Measurements from ENCODE around the gene FANCC.

FANCC gene

DNA sequence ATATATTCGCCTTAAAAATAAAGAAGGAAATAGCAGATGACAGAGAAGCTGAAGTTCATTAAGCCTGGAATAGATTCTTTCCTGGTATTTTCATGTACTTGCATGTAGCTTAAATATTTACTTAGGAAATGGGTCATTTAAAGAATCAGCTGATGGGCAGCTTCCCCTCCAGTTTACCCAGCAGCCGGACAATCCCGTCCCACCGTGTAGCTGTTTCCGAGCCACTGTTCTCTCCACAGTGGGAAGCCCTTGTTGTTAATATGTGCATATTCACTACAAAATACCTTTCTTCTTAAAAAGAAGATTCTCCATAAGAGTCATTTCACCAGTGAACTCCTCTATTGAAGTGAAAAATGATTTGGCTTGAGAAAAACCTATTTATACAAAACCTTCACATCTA lies 187.0 kb downstream of the FANCC start:
- Histone ChIP-seq H3K36me3 (ENCODE audit: control insufficient read depth in 2 of 2, insufficient read depth in 2 of 2, low read length in 2 of 2) (no peaks in the 10 kb centered on the region), H3K27ac (ENCODE audit: low read depth in 2 of 2, low read length in 2 of 2) (peak overlapping the region in 1 of 2 donors; percentile 45), H3K4me3 (ENCODE audit: low read length in 2 of 2) (no peak overlapping the region), H3K9me3 (ENCODE audit: control insufficient read depth in 2 of 2, low read length in 2 of 2) (no peaks in the 10 kb centered on the region), H3K4me1 (ENCODE audit: control insufficient read depth in 2 of 2, insufficient read depth in 2 of 2, low read length in 2 of 2) (peaks cover 9 to 18% of the 10 kb centered on the region in 2 donors), H3K27me3 (ENCODE audit: control insufficient read depth in 2 of 2, insufficient read depth in 2 of 2, low read length in 2 of 2) (no peaks in the 10 kb centered on the region), H3K9ac (ENCODE audit: low read depth in 1 of 2, low read length in 2 of 2) (peak overlapping the region in 1 of 2 donors; percentile 4)

DNA sequence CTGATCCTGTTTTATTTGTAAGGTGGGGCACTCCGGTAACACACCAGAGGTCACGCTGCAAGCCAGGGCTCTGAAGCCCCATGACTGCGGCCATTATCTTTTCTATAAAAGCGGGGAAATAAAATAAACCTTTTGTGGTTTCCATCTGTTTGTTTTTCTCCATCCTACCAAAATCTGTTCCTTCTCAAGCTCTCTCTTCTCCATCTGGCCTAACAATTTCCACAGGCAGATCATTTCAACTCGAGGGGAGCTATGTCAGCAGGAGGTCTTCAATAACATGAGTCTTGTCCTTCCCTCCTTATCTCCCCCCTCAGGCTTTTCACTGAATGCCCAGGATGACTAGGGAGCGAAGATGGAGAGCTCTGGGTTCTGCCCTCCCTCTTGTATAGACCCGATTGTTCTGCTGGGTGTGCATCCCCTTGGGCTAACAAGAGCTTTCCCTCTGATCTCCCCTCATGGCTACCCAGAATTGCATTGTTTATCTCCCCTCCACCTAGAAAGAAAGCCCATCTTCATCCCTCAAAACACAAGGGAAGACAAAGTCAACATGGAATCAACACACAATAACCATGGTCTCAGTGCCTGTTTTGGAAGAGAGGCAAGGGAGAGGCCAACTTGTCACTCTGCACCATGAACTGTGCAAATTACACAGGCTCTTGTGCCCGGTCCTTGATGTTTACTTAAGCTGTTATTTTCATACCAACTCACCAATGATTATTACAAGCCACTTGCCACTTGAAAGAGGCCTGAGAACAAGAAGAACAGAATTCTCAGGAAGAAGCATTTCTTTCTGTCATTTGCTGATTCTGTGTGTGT lies 187.8 kb downstream of the FANCC start:
- H3K36me3 ChIP-seq (ENCODE audit: control insufficient read depth in 2 of 2, insufficient read depth in 2 of 2, low read length in 2 of 2): no peaks in the 10 kb centered on the region
- H3K27me3 ChIP-seq (ENCODE audit: control insufficient read depth in 2 of 2, insufficient read depth in 2 of 2, low read length in 2 of 2): no peaks in the 10 kb centered on the region
- H3K9ac ChIP-seq (ENCODE audit: low read depth in 1 of 2, low read length in 2 of 2): no peak overlapping the region
- H3K27ac ChIP-seq (ENCODE audit: low read depth in 2 of 2, low read length in 2 of 2): peak overlapping the region in 1 of 2 donors; percentile 45
- peaks cover 9 to 18% of the 10 kb centered on the region in 2 donors for H3K4me1 ChIP-seq (ENCODE audit: control insufficient read depth in 2 of 2, insufficient read depth in 2 of 2, low read length in 2 of 2)
- H3K4me3 ChIP-seq (ENCODE audit: low read length in 2 of 2): no peak overlapping the region
- H3K9me3 ChIP-seq (ENCODE audit: control insufficient read depth in 2 of 2, low read length in 2 of 2): no peaks in the 10 kb centered on the region

DNA sequence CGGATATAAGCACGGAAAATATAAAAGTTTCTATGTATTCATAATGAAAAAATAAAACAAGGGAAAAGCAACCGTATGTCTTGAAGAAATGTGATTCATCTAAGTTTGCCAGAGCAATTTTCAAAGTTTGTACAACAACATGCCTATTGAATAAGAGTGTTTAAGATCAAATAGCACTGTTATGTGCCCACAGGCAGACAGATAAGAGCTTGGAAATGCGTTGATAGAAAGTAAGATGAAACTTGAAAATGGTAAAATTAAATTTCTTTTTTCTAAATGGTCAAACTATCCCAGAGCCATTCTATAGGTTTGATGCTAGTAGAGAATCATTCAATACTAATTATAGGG lies 189.4 kb downstream of the FANCC start:
- H3K4me1 ChIP-seq (ENCODE audit: control insufficient read depth in 2 of 2, insufficient read depth in 2 of 2, low read length in 2 of 2): peaks cover 0 to 15% of the 10 kb centered on the region in 2 donors
- no peak overlapping the region for H3K9ac ChIP-seq (ENCODE audit: low read depth in 1 of 2, low read length in 2 of 2)
- H3K9me3 ChIP-seq (ENCODE audit: control insufficient read depth in 2 of 2, low read length in 2 of 2): no peaks in the 10 kb centered on the region
- no peak overlapping the region for H3K4me3 ChIP-seq (ENCODE audit: low read length in 2 of 2)
- no peaks in the 10 kb centered on the region for H3K27me3 ChIP-seq (ENCODE audit: control insufficient read depth in 2 of 2, insufficient read depth in 2 of 2, low read length in 2 of 2)
- H3K36me3 ChIP-seq (ENCODE audit: control insufficient read depth in 2 of 2, insufficient read depth in 2 of 2, low read length in 2 of 2): no peaks in the 10 kb centered on the region
- no peak overlapping the region for H3K27ac ChIP-seq (ENCODE audit: low read depth in 2 of 2, low read length in 2 of 2)

DNA sequence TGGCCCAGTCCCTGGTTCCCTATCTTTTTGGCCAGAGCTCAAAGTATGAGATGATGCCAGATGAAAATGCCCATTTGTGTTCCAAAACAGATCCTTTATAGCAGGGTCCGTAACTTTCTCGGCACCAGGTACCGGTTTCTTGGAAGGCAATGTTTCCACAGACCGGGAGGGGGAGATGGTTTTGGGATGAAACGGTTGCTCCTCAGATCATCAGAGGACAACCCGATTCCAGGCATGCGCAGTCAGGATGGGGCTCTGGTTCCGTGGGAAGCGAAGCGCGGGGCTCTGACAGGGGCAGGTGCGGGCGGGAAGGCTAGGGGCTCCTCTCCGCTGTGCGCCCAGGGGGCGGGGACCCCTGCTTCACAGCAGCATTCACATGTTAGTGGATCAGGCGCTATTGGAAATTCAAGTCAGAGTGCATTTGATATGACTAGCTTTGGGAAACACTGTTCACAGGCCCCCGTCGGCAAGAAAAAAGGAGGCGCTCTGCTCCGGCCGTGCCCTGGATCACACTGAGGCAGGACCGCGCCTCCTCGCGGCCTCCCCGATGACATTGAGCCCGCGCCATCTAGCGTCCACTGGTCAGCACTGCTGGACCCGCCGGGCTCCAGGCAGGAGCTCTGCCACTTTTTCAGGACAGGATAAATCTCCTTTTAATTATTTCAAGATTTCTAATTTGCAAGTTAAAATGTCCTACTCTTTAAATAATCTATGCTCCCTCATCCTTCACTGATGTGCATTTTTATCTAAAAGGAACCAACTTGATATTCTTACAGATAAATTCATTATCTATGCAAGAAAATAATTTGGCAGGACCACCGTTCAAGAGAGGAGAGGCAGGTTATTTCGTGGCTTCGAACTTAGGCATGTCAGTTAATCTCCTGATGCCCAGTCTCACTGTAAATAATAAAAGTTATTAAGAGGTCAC lies 190.0 kb downstream of the FANCC start:
- H3K9ac ChIP-seq (ENCODE audit: low read depth in 1 of 2, low read length in 2 of 2): peak overlapping the region in 1 of 2 donors; percentile 52
- H3K4me3 ChIP-seq (ENCODE audit: low read length in 2 of 2): peak overlapping the region in 1 of 2 donors; percentile 28
- no peaks in the 10 kb centered on the region for H3K9me3 ChIP-seq (ENCODE audit: control insufficient read depth in 2 of 2, low read length in 2 of 2)
- H3K27me3 ChIP-seq (ENCODE audit: control insufficient read depth in 2 of 2, insufficient read depth in 2 of 2, low read length in 2 of 2): no peaks in the 10 kb centered on the region
- H3K36me3 ChIP-seq (ENCODE audit: control insufficient read depth in 2 of 2, insufficient read depth in 2 of 2, low read length in 2 of 2): no peaks in the 10 kb centered on the region
- peak overlapping the region; percentile 2 to 15 for H3K27ac ChIP-seq (ENCODE audit: low read depth in 2 of 2, low read length in 2 of 2)
- H3K4me1 ChIP-seq (ENCODE audit: control insufficient read depth in 2 of 2, insufficient read depth in 2 of 2, low read length in 2 of 2): peaks cover 0 to 15% of the 10 kb centered on the region in 2 donors

DNA sequence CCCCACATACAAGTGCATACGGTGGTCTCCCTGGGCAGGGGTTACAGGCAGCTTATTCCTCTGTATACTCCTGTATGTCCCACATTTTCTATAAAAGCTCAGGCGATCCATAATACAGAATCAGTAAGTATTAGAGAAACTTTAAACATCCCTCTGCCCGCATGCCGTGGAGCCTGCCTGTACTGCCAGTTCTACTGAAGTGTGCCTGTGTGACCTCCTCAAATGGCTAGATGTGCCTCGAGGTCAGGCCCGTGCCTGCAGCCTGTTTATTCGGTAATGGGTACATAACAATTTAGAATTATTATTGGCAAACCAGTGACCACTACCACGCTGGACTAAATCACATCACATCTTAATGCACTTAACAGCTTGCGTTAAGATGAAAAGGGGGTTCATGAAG lies 190.8 kb downstream of the FANCC start:
- peaks cover 0 to 11% of the 10 kb centered on the region in 2 donors for H3K4me1 ChIP-seq (ENCODE audit: control insufficient read depth in 2 of 2, insufficient read depth in 2 of 2, low read length in 2 of 2)
- H3K27ac ChIP-seq (ENCODE audit: low read depth in 2 of 2, low read length in 2 of 2): no peak overlapping the region
- H3K9ac ChIP-seq (ENCODE audit: low read depth in 1 of 2, low read length in 2 of 2): no peak overlapping the region
- no peak overlapping the region for H3K4me3 ChIP-seq (ENCODE audit: low read length in 2 of 2)
- H3K27me3 ChIP-seq (ENCODE audit: control insufficient read depth in 2 of 2, insufficient read depth in 2 of 2, low read length in 2 of 2): no peaks in the 10 kb centered on the region
- H3K36me3 ChIP-seq (ENCODE audit: control insufficient read depth in 2 of 2, insufficient read depth in 2 of 2, low read length in 2 of 2): no peaks in the 10 kb centered on the region
- no peaks in the 10 kb centered on the region for H3K9me3 ChIP-seq (ENCODE audit: control insufficient read depth in 2 of 2, low read length in 2 of 2)

DNA sequence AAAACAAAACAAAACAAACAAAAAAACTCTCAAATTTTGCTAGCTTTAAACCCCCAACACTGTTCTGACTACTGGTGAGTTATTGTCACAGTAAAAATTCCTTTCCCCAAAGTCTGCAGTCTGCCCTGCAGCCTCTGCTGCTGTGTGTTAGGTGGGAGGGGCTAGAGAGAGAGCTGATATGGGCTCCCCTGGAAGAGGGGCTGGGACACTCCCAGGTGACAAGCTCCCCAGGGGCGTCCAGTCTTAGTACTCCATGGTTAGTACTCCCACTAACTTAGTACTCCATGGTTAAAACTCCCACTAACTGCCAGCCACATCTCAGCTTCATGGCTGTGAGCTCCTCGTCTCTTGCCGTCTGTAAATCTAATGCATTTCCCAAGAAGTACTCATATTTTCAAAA lies 191.9 kb downstream of the FANCC start:
- peaks cover 0 to 11% of the 10 kb centered on the region in 2 donors for H3K4me1 ChIP-seq (ENCODE audit: control insufficient read depth in 2 of 2, insufficient read depth in 2 of 2, low read length in 2 of 2)

DNA sequence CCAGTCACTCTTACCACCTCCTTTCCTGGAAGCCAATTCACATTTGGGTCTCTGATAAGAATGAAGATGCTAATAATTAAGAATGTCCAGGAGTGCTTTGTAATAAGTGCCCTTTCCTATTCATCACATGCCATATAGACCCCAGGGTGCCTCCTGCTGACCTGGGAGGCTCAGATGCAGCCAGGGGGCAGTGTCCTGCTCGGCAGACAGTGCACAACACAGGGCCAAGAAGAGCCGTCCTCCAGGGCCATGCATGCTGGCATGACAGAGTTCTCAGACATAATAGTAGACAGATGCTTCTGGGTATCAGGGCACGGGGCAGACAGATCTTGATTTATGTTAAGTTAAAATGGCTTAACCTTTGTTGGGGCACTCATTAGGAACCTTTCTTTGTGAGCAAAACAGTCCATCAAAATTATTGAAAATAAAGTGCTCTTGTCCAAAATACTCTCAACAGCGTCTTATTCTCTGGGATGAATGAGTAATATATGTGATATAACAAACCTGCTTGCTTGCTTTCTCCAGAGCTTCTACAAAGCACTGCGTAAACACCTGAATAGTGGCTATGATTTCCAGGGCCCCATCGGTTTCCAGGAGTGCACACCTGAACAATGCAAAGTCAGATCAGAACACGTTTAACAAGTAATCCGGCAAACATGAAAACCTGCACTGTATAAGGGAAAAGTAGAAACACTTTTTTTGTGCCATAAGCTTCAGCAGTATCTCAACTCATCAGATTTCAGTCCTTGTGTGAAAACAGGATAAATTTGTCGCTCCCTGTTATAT lies 192.7 kb downstream of the FANCC start:
- H3K9ac ChIP-seq (ENCODE audit: low read depth in 1 of 2, low read length in 2 of 2): no peak overlapping the region
- no peak overlapping the region for H3K27ac ChIP-seq (ENCODE audit: low read depth in 2 of 2, low read length in 2 of 2)
- H3K36me3 ChIP-seq (ENCODE audit: control insufficient read depth in 2 of 2, insufficient read depth in 2 of 2, low read length in 2 of 2): no peaks in the 10 kb centered on the region
- H3K27me3 ChIP-seq (ENCODE audit: control insufficient read depth in 2 of 2, insufficient read depth in 2 of 2, low read length in 2 of 2): no peaks in the 10 kb centered on the region
- H3K4me1 ChIP-seq (ENCODE audit: control insufficient read depth in 2 of 2, insufficient read depth in 2 of 2, low read length in 2 of 2): peaks cover 0 to 8% of the 10 kb centered on the region in 2 donors
- no peaks in the 10 kb centered on the region for H3K9me3 ChIP-seq (ENCODE audit: control insufficient read depth in 2 of 2, low read length in 2 of 2)
- no peak overlapping the region for H3K4me3 ChIP-seq (ENCODE audit: low read length in 2 of 2)

More for the DNA sequence above, 191.9 kb downstream of the FANCC start:
- H3K4me3 ChIP-seq (ENCODE audit: low read length in 2 of 2): no peak overlapping the region
- no peaks in the 10 kb centered on the region for H3K9me3 ChIP-seq (ENCODE audit: control insufficient read depth in 2 of 2, low read length in 2 of 2)
- H3K27me3 ChIP-seq (ENCODE audit: control insufficient read depth in 2 of 2, insufficient read depth in 2 of 2, low read length in 2 of 2): no peaks in the 10 kb centered on the region
- no peaks in the 10 kb centered on the region for H3K36me3 ChIP-seq (ENCODE audit: control insufficient read depth in 2 of 2, insufficient read depth in 2 of 2, low read length in 2 of 2)
- no peak overlapping the region for H3K27ac ChIP-seq (ENCODE audit: low read depth in 2 of 2, low read length in 2 of 2)
- H3K9ac ChIP-seq (ENCODE audit: low read depth in 1 of 2, low read length in 2 of 2): no peak overlapping the region

DNA sequence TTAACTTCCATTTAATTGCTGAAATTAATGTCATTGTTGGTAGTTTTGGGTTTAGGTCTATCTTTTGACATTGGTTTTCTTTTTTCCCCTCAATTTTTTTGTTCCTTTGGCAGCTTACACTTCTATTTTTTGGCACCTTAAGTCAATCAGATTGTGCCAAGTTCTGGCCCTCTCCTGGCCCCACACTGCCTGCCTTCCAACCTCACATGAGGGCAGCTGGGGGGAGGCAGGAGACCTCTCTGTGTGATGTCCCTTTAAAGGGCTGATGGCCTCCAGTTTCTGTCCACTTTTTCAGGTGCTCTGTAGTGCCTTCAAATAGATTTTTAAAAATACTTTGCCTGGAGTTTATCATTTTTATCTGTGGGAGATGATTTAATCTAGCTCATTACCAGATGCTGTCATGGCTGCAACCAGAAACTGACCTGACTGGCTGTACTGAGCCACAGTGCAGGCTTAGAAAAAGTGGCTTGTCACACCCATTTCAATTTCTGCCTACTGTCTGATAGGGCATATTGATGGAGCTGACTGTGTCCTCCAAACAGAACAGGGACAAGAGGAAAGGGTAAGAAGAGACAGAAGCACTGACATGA lies 196.6 kb downstream of the FANCC start:
- Histone ChIP-seq H3K9ac (ENCODE audit: low read depth in 1 of 2, low read length in 2 of 2) (no peak overlapping the region), H3K4me1 (ENCODE audit: control insufficient read depth in 2 of 2, insufficient read depth in 2 of 2, low read length in 2 of 2) (no peaks in the 10 kb centered on the region), H3K27ac (ENCODE audit: low read depth in 2 of 2, low read length in 2 of 2) (no peak overlapping the region), H3K27me3 (ENCODE audit: control insufficient read depth in 2 of 2, insufficient read depth in 2 of 2, low read length in 2 of 2) (no peaks in the 10 kb centered on the region), H3K4me3 (ENCODE audit: low read length in 2 of 2) (no peak overlapping the region), H3K9me3 (ENCODE audit: control insufficient read depth in 2 of 2, low read length in 2 of 2) (no peaks in the 10 kb centered on the region), H3K36me3 (ENCODE audit: control insufficient read depth in 2 of 2, insufficient read depth in 2 of 2, low read length in 2 of 2) (no peaks in the 10 kb centered on the region)

DNA sequence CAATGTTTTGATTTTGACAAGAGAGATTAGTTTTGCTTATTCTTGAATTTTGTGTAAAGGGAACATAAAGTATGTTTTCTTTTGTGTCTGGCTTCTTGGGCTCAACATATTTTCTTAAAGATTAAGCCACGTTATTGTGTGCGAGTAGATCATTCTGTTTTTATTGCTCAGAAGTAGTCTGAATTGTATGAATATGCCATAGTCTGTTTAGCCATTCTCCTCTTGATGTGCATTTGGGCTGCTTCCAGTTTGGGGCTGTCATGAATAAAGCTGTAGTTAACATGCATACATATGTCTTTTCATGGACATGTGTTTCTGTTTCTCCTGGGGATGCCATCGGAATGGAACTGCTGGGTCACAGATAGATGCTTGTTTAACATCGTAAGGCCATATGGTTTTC lies 198.9 kb downstream of the FANCC start:
- no peaks in the 10 kb centered on the region for H3K27me3 ChIP-seq (ENCODE audit: control insufficient read depth in 2 of 2, insufficient read depth in 2 of 2, low read length in 2 of 2)
- peaks cover 0 to 3% of the 10 kb centered on the region in 2 donors for H3K36me3 ChIP-seq (ENCODE audit: control insufficient read depth in 2 of 2, insufficient read depth in 2 of 2, low read length in 2 of 2)
- no peaks in the 10 kb centered on the region for H3K4me1 ChIP-seq (ENCODE audit: control insufficient read depth in 2 of 2, insufficient read depth in 2 of 2, low read length in 2 of 2)
- no peaks in the 10 kb centered on the region for H3K9me3 ChIP-seq (ENCODE audit: control insufficient read depth in 2 of 2, low read length in 2 of 2)
- no peak overlapping the region for H3K9ac ChIP-seq (ENCODE audit: low read depth in 1 of 2, low read length in 2 of 2)
- no peak overlapping the region for H3K27ac ChIP-seq (ENCODE audit: low read depth in 2 of 2, low read length in 2 of 2)
- no peak overlapping the region for H3K4me3 ChIP-seq (ENCODE audit: low read length in 2 of 2)

Measured in mucosa of rectum (tissue), 2 donors.